ENCODE measurements around the gene MAPK1IP1L. TPM values are rescaled to one million over a fixed set of nuclear protein-coding genes. Genes with fewer than 3 reads are reported as not detected.

The MAPK1IP1L gene
- total and polyA plus RNA-seq, 2 experiments from 2014 or later: 69.9 to 86.2 TPM

GRCh38 chr14:55092341-55092740 lies 40.9 kb downstream of the MAPK1IP1L start:
- Histone ChIP-seq H3K4me3 (no peak overlapping the region), H3K36me3 (replicated peaks; ENCODE audit: insufficient read depth, low read depth) (no peaks in the 10 kb centered on the region), H3K9me3 (ENCODE audit: low read depth) (no peaks in the 10 kb centered on the region), H3K79me2 (no peaks in the 10 kb centered on the region), H3K27me3 (no peaks in the 10 kb centered on the region), H2AFZ (no peak overlapping the region), H3K4me1 (ENCODE audit: insufficient read depth) (peaks cover 17% of the 10 kb centered on the region), H4K20me1 (ENCODE audit: insufficient read depth, poor library complexity, severe bottlenecking) (no peaks in the 10 kb centered on the region), H3K9me2 (replicated peaks; ENCODE audit: insufficient read depth) (no peaks in the 10 kb centered on the region), H3K27ac (peak overlapping the region; percentile 83), H3K4me2 (peak overlapping the region; percentile 37)
- 56% methylated on average over 4 of the region's 4 CpGs for WGBS (ENCODE audit: low lambda C conversion rate, missing lambda C conversion rate)
- no peak for DNase-seq (ENCODE audit: low spot score)
- no peak for TF ChIP-seq EZH2 (IDR thresholded peaks at IDR 0.05; ENCODE audit: borderline replicate concordance)
- no peak for TF ChIP-seq CTCF (IDR thresholded peaks at IDR 0.05; ENCODE audit: poor library complexity)
- no peak for TF ChIP-seq EZH2phosphoT487 (IDR thresholded peaks at IDR 0.05; ENCODE audit: low read depth, severe bottlenecking, unreplicated experiment)

DNA sequence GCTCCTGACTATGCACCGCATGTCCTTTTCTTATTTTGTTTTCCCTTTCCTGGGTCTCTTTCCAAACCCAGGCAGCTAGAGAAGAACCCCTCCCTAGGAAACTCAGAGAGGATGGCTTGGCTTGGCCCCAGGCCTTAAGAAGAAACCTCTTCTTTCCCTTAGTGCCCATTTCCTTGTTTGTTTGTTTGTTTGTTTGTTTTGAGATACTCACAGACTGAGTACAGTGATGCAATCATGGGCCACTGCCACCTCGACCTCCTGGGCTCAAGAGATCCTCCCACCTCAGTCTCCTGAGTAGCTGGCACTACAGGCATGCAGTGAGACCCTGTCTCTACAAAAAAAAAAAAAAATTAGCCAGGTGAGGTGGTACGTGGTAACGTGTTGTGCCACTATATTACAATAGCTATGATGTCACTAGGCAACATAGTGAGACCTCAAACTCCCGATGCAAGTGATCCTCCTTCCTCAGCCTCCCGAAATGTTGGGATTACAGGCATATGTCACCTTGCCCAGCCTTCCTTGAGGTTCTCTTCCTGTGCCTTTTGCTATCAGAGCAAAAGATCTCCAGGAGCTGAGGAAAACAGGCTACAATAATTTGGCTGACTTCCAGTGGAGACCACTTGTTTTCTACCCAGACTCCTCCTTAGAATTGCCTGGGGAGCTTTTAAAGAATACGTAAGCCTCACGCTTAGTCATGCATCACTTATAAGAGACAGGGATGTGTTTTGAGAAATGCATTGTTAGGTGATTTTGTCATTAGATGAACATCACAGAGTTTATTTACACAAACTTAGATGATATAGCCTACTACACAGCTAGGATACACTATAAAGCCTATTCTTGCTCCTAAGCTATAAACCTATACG lies 43.1 kb downstream of the MAPK1IP1L start:
- H3K79me2 ChIP-seq: no peaks in the 10 kb centered on the region
- no peak overlapping the region for H3K4me3 ChIP-seq
- no peaks in the 10 kb centered on the region for H3K9me2 ChIP-seq (replicated peaks; ENCODE audit: insufficient read depth)
- no peaks in the 10 kb centered on the region for H3K9me3 ChIP-seq (ENCODE audit: low read depth)
- H4K20me1 ChIP-seq (ENCODE audit: insufficient read depth, poor library complexity, severe bottlenecking): no peaks in the 10 kb centered on the region
- DNase-seq (ENCODE audit: low spot score): no peak
- H3K36me3 ChIP-seq (replicated peaks; ENCODE audit: insufficient read depth, low read depth): no peaks in the 10 kb centered on the region
- H3K27ac ChIP-seq: no peak overlapping the region
- H3K27me3 ChIP-seq: no peaks in the 10 kb centered on the region
- WGBS (ENCODE audit: low lambda C conversion rate, missing lambda C conversion rate): 81% methylated on average over 9 of the region's 9 CpGs
- H3K4me1 ChIP-seq (ENCODE audit: insufficient read depth): peaks cover 22% of the 10 kb centered on the region
- no peak overlapping the region for H3K4me2 ChIP-seq
- no peak overlapping the region for H2AFZ ChIP-seq
- TF ChIP-seq CTCF (IDR thresholded peaks at IDR 0.05; ENCODE audit: poor library complexity): no peak
- TF ChIP-seq EZH2 (IDR thresholded peaks at IDR 0.05; ENCODE audit: borderline replicate concordance): no peak
- no peak for TF ChIP-seq EZH2phosphoT487 (IDR thresholded peaks at IDR 0.05; ENCODE audit: low read depth, severe bottlenecking, unreplicated experiment)

- H3K36me3 ChIP-seq (replicated peaks; ENCODE audit: insufficient read depth, low read depth): no peaks in the 10 kb centered on the region
- peaks cover 24% of the 10 kb centered on the region for H3K4me1 ChIP-seq (ENCODE audit: insufficient read depth)
- WGBS (ENCODE audit: low lambda C conversion rate, missing lambda C conversion rate): 91% methylated on average over 5 of the region's 5 CpGs
- no peaks in the 10 kb centered on the region for H3K79me2 ChIP-seq
- H3K9me2 ChIP-seq (replicated peaks; ENCODE audit: insufficient read depth): no peaks in the 10 kb centered on the region
- TF ChIP-seq CTCF (IDR thresholded peaks at IDR 0.05; ENCODE audit: poor library complexity): no peak
- DNase-seq (ENCODE audit: low spot score): no peak
- no peaks in the 10 kb centered on the region for H3K27me3 ChIP-seq
- H3K4me2 ChIP-seq: no peak overlapping the region
- no peak overlapping the region for H2AFZ ChIP-seq
- no peaks in the 10 kb centered on the region for H3K9me3 ChIP-seq (ENCODE audit: low read depth)
- peak overlapping the region; percentile 81 for H3K27ac ChIP-seq
- H4K20me1 ChIP-seq (ENCODE audit: insufficient read depth, poor library complexity, severe bottlenecking): no peaks in the 10 kb centered on the region
- no peak overlapping the region for H3K4me3 ChIP-seq
These were observed 46.6 kb downstream of the MAPK1IP1L start for GRCh38 chr14:55097881-55098560.
